Liver (tissue), 3 donors: ENCODE data around the gene SRP9.

Experiments used
- SP1 ChIP-seq: IDR thresholded peaks from 2 replicates; pipeline ENCODE4 v1.6.1; 2018; ENCODE audit warnings: antibody characterized with exemption, mild to moderate bottlenecking
- TF ChIP-seq, protein P1 (sequence below): fragments of 150-350 bp; IDR thresholded peaks from 2 replicates; pipeline ENCODE4 v1.5.1; 2017; ENCODE audit warnings: improper control_type of control experiment, low read depth, low read length; ENCODE audit not compliant: missing input control
- TF ChIP-seq, protein P2 (sequence below): IDR thresholded peaks from 2 replicates; pipeline ENCODE4 v1.6.1; 2016; ENCODE audit warnings: antibody characterized with exemption
- TF ChIP-seq, protein P3 (sequence below): IDR thresholded peaks from 2 replicates; pipeline ENCODE4 v1.6.1; 2016; ENCODE audit warnings: antibody characterized with exemption
- donor health status: healthy.
- donor health status: healthy.

DNA sequence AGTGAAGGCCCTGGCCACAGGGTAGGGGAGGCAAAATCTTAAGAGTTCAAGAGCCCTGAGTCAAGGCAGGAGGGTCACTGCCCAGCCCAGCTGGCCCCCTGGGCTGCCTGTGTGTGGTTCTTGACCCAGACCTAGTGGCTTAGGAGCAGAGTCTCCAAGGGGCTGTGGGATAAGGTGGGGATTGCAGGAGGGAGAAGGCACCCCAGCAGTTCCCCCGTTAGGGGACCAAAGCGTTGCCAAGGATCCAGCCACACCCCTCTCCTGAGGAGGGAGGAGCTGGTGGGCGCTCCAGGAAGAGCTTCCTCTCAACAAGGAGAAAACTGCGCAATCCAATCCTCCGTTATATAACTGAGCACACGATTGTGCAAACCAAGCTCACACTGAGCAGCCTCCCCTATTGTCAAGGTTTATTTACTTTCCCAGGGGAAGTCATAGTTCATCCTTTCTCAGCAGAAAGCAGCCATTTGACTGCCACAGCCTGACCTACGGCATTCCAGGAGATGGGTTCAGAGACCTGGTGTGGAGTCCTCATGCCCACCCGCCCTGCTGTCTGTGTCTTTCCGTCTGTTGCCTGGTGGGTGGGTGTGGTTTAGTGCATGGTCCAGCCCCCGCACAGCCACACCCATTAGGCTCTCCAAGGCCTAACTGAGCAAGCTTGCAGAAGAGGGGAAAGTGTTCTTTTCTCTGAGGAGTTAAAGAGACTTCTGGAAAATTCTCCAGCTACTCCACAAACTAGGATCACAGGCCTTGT lies 35.8 kb downstream of the SRP9 start:
- TF ChIP-seq, protein P1, sequence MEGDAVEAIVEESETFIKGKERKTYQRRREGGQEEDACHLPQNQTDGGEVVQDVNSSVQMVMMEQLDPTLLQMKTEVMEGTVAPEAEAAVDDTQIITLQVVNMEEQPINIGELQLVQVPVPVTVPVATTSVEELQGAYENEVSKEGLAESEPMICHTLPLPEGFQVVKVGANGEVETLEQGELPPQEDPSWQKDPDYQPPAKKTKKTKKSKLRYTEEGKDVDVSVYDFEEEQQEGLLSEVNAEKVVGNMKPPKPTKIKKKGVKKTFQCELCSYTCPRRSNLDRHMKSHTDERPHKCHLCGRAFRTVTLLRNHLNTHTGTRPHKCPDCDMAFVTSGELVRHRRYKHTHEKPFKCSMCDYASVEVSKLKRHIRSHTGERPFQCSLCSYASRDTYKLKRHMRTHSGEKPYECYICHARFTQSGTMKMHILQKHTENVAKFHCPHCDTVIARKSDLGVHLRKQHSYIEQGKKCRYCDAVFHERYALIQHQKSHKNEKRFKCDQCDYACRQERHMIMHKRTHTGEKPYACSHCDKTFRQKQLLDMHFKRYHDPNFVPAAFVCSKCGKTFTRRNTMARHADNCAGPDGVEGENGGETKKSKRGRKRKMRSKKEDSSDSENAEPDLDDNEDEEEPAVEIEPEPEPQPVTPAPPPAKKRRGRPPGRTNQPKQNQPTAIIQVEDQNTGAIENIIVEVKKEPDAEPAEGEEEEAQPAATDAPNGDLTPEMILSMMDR, result no peak
- TF ChIP-seq, protein P2, sequence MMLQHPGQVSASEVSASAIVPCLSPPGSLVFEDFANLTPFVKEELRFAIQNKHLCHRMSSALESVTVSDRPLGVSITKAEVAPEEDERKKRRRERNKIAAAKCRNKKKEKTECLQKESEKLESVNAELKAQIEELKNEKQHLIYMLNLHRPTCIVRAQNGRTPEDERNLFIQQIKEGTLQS, result peak; percentile 47
- peak; percentile 96 for TF ChIP-seq SP1
- TF ChIP-seq, protein P3, sequence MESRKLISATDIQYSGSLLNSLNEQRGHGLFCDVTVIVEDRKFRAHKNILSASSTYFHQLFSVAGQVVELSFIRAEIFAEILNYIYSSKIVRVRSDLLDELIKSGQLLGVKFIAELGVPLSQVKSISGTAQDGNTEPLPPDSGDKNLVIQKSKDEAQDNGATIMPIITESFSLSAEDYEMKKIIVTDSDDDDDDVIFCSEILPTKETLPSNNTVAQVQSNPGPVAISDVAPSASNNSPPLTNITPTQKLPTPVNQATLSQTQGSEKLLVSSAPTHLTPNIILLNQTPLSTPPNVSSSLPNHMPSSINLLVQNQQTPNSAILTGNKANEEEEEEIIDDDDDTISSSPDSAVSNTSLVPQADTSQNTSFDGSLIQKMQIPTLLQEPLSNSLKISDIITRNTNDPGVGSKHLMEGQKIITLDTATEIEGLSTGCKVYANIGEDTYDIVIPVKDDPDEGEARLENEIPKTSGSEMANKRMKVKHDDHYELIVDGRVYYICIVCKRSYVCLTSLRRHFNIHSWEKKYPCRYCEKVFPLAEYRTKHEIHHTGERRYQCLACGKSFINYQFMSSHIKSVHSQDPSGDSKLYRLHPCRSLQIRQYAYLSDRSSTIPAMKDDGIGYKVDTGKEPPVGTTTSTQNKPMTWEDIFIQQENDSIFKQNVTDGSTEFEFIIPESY, result peak; percentile 95
